ENCODE measurements around the gene LSMEM2.
A peak's percentile ranks its signal among the peaks of the same experiment; 100 is the strongest.

LSMEM2 gene

DNA sequence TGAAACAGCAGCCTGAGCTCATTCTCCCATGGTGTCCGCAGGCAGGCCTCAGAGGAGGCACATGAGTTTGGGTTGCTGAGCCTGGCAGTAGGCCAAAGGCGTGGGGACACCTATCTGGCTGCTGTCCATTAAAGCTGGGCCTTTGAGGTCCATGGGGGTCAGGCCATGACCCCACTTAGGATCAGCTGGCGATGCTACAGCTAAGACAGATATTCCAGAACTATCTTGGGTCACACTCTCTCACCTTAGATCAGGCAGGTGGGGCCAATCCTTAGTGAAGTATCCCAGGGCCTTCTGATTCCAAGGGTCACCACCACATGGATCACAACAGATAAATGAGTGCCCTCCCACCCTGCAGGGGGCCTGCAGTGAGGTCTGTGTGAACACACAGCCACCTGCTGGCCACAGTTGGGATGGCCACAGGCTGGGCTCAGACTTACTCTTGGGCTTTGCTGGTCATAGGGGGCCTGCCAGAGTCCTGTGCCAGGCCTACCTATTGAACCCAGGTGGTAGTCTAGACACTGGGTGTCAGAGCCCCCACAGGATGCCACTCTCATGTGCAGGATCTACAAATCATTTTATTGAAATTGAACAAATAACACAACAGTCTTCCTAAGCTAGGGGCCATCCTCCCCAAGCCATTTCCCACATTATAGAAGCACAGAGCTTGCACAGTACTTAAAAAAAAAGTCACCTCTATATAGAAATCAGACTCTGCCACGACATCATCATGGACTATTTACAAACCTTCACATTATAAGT lies 45.6 kb downstream of the LSMEM2 start:
- DNase-seq: no peak

DNA sequence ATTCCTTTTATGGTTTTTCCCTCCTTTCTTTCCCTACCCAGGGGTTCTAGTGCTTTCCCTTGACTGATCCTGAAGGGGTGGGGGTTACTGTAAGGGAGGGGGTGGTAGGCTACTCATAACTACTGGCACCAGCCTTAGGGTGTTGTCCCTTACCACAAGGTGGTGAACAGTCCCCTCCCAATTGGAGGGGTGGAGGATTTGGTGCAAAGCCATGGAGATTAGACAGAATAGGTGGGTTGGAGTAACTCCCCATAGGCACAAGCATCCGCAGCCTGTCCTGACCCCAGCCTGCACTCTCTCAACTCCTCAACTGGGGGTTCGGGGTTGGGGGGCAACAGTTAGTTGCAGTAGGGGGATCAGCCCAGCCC lies 46.2 kb downstream of the LSMEM2 start:
- DNase-seq: no peak

DNA sequence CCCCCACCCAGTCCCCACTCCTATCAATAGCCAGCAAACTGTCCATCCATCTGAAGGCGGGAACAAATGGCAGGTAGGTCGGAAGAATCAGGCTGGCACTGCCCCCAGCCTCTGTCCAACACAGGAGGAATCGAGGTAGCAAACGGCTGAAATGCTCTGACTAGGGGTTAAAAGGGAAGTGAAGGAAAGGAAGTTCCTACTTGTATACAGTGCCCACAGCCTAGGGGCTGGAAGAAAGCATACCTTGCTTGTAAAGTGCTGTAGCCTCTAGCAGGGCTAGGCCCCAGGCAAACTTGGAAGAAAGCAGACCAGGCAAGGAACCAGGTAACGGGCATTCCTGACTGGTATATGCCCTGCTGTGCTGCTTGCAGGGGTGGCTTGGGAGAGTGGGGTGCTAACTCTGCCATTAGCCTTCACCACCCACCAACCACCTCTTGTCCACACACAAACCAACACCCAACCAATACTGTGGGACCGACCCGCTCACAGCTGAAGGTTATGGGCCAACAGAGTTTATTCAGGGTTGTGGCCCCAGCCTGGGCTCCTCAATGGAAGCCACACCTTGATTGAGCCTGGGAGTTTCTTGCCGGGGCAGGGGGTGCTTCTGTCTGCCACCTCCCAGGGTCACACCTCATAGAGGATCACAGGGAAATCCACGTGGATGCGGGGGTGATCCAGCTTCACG lies 46.8 kb downstream of the LSMEM2 start:
- DNase-seq: no peak

DNA sequence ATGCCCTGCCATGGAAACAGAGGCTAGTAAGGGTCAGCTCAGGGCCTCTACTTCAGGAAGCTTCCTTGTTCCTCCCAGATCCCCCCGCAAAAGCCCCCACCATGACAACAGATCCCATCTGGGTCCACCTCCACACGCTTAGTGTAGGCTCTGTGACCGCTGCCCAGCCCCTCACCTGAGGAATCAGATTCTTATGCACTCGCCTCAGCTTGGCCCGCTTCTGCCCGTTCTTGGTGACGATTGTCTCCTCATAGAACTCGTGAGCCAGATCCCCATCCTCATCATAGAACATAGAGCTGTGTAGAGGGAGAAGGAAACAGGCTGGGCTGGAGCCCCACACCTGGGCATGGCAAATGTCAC lies 47.3 kb downstream of the LSMEM2 start:
- no peak for DNase-seq

DNA sequence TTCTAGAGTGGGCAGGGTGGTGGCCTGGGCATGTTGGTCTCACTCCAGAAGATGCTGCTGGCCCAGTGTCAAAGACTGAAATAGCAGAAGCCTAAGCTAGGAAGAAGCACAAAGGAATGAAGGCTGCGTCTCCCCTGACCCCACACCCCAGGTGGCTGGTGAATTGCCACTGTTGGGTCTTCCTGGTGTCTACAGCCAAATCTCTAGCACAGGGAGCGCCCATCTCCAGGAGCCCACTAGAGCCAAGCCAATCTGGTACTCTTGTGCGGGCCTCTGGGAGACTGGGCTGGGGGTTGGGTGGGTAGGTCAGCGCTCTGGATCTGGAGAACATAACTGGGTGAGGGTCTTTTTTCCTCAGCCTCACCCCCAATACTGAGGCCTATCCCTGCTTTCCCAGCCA lies 48.2 kb downstream of the LSMEM2 start:
- DNase-seq: no peak

DNA sequence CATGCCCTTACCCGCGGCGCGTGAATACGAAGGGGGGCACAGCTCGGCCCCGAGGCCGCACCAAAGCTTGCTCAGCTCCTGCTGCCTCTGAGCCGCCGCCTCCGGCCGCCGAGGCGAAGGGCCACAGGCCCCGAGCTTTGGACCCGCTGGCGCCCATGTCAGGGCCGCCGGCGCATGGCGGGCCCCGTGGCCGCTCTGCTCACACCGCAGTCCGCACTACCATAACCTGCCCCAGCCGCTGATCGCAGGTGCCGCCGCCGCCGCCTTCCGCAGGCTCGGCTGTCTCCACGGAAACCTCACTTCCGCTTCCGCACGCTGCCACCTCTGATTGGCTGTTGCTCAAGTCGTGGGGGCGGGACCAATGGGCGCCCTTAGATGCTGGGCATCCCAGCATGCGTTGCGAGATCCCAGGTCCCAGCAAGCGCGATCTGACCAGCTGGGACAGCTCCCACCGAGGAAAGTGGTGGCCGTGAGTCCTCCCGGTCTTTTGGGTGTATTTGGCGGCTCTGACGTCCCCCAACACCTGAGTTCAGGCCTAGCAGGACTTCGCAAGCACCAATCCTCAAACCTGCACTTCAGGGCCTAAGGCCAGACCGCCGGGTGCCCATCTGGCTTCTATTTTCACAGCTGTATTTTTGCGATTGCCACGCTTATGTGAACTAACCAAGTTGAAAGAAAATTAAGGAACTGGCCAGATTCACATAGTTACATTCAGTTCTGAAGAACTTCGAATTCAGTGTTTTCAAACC lies 49.2 kb downstream of the LSMEM2 start, which contains the start of gene TUSC2:
Gene TUSC2 (minus strand): TSS at position 281 of the 749 bp plus-strand sequence. CDS start 124 bp downstream, at position 157.
- peak; percentile 93 for DNase-seq

DNA sequence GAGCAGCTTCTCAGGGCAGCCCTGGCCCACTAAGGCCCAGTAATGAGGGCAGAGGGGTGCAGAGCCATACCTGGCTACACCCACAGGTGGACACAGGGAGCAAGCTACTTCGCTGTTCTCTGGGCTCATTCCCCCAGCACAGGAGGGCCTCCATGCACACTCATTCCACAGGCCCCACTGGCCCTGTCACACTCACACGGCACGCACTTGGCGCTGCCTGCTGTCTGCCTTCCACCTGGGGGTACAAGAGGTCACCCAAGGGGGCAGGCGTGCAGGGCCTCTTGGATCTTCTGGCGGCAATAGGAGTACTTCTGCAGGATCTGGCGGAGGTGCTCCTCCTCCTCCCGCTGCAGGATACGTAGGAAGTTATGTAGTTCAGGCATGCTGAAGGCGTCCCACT lies 51.4 kb downstream of the LSMEM2 start:
- no peak for DNase-seq

DNA sequence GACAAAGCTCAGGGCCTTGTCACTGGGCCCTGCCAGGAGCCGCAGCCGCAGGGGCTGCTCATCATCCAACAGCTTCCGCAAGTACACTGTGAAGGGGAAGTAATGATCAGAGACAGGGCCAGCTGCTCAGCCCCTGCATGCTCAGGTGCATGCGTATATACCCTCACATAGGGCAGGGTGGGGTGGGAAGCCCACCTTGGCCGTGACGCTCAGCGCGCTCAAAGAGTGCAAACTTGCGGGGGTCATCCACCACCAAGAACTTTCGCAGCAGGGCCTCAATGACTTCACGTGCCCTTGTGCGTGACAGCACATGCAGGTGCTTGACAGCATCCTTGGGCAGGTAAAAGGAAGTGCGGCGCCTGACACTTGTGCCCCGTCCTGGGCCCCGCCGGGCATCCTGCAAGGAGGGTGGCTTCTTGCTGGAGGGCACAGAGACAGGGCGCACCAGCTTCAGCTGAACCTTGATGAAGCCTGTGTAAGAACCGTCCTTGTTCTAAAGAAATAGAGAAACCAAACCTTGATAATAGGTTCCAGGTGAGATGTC lies 52.5 kb downstream of the LSMEM2 start:
- DNase-seq: no peak

DNA sequence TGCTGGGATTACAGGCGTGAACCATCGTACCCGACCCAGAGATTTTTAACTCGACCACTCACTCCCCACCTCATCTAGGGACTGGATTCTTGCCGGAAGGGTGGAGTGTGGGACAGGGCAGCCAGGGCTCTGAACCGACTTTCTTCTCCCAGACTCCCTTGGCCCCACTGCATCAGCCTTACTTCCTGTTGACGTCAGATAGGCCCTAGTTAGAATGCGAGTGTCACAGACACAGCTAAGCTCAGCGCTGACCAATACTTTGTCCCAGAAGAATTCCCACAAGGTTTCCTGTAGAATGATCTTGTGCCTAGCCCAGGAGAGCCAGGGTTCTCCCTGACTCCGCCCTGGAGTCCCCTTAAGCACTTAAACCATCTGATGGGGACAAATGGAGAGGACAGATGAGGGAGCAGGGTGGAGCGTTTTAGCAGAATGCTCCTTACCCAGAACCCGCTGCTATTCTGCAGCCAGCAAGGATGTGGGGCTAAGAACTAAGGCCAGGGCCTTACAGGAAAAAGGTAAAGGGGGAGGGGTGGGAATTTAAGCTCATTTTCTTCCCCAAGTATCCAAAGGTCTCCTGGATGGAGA lies 54.9 kb downstream of the LSMEM2 start:
- no peak for DNase-seq

DNA sequence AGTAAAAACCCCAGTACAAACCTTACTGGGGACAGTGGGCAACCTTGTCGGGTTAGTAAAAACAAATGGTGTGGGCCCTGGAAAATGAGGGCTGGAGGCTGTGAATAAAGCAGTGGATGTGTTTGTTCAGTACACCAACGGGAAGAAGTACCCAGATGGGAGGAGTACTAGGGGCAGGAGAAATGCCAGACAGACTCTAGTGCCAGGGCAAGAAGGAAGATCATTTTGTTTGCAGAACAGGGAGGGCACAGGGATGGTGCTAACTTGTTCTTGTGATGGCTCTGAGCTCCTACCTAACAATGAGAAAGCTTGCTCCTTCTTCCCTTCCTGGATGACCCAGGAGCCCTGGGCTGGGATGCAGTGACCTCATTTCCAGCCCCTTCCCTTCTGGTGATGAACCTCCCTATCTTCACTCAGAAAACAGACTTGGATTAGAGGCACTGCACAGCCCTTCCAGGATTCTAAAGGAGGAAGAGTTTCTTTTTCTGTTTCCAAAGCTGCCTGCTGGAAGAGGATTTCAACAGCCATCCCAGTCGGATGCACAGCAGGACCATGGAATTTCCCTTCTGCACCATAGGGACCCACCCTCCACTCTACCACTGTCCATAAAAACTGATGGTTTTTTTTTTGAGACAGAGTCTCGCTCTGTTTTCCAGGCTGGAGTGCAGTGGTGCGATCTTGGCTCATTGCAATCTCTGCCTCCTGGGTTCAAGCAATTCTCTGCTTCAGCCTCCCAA lies 55.6 kb downstream of the LSMEM2 start:
- DNase-seq: no peak

DNA sequence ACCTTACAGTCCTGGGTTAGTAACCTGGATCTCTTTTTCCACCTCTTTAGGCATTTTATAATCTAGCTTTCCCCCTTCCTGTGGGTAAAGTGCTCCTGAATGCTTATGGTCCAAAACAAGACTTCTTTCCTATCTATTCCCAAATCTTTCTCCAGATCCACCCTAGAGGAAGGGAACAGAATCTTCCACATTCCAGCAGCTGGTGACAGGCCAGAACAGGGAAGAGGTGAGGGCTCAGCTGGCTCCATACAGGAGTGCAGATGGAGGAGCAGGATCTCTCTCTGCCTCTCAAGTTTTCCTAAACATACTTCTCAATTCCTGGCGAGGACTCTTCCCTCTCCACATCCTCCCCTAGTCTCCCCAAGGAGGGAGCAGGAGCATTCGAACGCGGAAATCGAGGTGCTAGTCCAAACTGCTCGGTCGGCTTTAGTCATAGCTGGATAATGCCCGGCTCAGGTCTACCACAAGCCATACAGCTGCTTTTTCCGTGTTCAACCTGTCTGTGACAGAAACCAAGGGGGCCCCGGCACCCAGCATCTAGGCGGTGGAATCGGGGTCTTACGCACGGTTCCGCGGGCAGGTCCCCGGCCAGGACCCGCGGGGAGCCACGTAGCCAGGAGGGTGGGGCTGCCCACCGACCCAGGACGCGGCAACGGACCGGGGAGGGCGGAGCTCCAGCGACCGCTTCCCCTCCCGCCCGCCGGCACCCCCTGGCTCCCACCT lies 57.7 kb downstream of the LSMEM2 start:
- no peak for DNase-seq

DNA sequence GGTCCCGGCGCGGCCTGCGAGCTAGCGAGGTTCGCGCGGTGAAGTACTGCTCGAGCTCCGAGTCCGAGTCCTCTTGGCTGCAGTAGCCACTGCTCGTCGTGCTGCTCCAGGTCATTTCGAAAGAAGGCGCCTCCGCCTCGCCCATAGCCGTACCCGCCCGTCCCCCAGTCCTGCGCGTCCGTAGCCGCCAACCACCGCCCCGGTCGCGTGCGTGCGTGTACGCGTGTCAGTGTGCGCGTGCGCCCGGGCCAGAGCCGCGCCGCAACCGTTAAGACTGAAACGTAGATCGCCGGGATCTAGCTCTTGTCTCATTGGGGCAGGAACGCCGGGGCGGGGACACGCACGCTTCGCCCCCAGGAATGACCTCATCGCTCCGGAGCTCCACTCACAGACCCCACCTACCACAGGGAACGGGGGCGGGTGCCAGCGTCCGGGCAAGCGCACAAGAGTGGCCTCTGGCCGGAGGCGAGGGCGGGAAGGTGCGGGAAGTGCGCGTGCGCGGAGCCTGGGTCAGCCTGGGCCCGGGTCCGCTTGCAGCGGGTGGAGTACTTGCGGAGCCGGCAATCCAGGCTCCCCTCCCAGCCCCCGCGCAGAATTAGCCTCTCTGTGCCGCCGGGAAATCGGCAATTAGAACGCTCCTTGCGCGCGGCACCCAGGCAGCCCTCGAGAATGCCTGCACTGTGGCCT lies 58.4 kb downstream of the LSMEM2 start:
- peak; percentile 93 for DNase-seq
